ENCODE measurements around the gene HRH1. TPM values are rescaled to one million over a fixed set of nuclear protein-coding genes. Genes with fewer than 3 reads are reported as not detected.

HRH1 gene
- total RNA-seq, 1 donor: 9.8 TPM

GRCh38 chr3:11206316-11206715 lies 52.0 kb downstream of the HRH1 start:
- H4K20me1 ChIP-seq (ENCODE audit: insufficient read depth, low read length): no peaks in the 10 kb centered on the region
- H3K4me3 ChIP-seq (ENCODE audit: insufficient read depth, low read length): no peak overlapping the region
- H3K79me2 ChIP-seq (ENCODE audit: insufficient read depth, low read length): peaks cover 80% of the 10 kb centered on the region
- DNase-seq (ENCODE audit: insufficient read length, low spot score, missing footprints): peak; percentile 51
- H3K36me3 ChIP-seq (ENCODE audit: insufficient read depth, low read length): peaks cover 15% of the 10 kb centered on the region
- no peak overlapping the region for H2AFZ ChIP-seq (ENCODE audit: low read length)
- TF ChIP-seq CTCF (IDR thresholded peaks at IDR 0.05; ENCODE audit: extremely low read depth, low read depth, low read length): no peak
- H3K9me3 ChIP-seq (ENCODE audit: low read depth, low read length): no peaks in the 10 kb centered on the region
- H3K27me3 ChIP-seq (ENCODE audit: insufficient read depth, low read length): no peaks in the 10 kb centered on the region
- no peak overlapping the region for H3K4me2 ChIP-seq (ENCODE audit: insufficient read depth, low read length)
- peaks cover 27% of the 10 kb centered on the region for H3K4me1 ChIP-seq (ENCODE audit: insufficient read depth, low read length)
- H3K27ac ChIP-seq (ENCODE audit: low read depth, low read length): no peak overlapping the region

GRCh38 chr3:11206953-11207352 lies 52.7 kb downstream of the HRH1 start:
- Histone ChIP-seq H3K27me3 (ENCODE audit: insufficient read depth, low read length) (no peaks in the 10 kb centered on the region), H3K27ac (ENCODE audit: low read depth, low read length) (no peak overlapping the region), H4K20me1 (ENCODE audit: insufficient read depth, low read length) (no peaks in the 10 kb centered on the region), H3K4me3 (ENCODE audit: insufficient read depth, low read length) (no peak overlapping the region), H2AFZ (ENCODE audit: low read length) (no peak overlapping the region), H3K79me2 (ENCODE audit: insufficient read depth, low read length) (peaks cover 75% of the 10 kb centered on the region), H3K9me3 (ENCODE audit: low read depth, low read length) (no peaks in the 10 kb centered on the region), H3K36me3 (ENCODE audit: insufficient read depth, low read length) (peaks cover 15% of the 10 kb centered on the region), H3K4me2 (ENCODE audit: insufficient read depth, low read length) (no peak overlapping the region), H3K4me1 (ENCODE audit: insufficient read depth, low read length) (peaks cover 27% of the 10 kb centered on the region)
- no peak for DNase-seq (ENCODE audit: insufficient read length, low spot score, missing footprints)
- TF ChIP-seq CTCF (IDR thresholded peaks at IDR 0.05; ENCODE audit: extremely low read depth, low read depth, low read length): no peak

GRCh38 chr3:11211531-11212298 lies 57.4 kb downstream of the HRH1 start:
- Histone ChIP-seq H2AFZ (ENCODE audit: low read length) (peak overlapping the region; percentile 33), H3K9me3 (ENCODE audit: low read depth, low read length) (no peaks in the 10 kb centered on the region), H3K27me3 (ENCODE audit: insufficient read depth, low read length) (no peaks in the 10 kb centered on the region), H3K4me2 (ENCODE audit: insufficient read depth, low read length) (peak overlapping the region; percentile 79), H3K27ac (ENCODE audit: low read depth, low read length) (peak overlapping the region; percentile 81), H3K36me3 (ENCODE audit: insufficient read depth, low read length) (peaks cover 6% of the 10 kb centered on the region), H4K20me1 (ENCODE audit: insufficient read depth, low read length) (no peaks in the 10 kb centered on the region), H3K4me3 (ENCODE audit: insufficient read depth, low read length) (peak overlapping the region; percentile 42), H3K79me2 (ENCODE audit: insufficient read depth, low read length) (peaks cover 69% of the 10 kb centered on the region), H3K4me1 (ENCODE audit: insufficient read depth, low read length) (peaks cover 35% of the 10 kb centered on the region)
- peak; percentile 47 for TF ChIP-seq CTCF (IDR thresholded peaks at IDR 0.05; ENCODE audit: extremely low read depth, low read depth, low read length)
- DNase-seq (ENCODE audit: insufficient read length, low spot score, missing footprints): peak; percentile 91

GRCh38 chr3:11212299-11212608 lies 58.0 kb downstream of the HRH1 start:
- no peak overlapping the region for H3K4me3 ChIP-seq (ENCODE audit: insufficient read depth, low read length)
- H3K27me3 ChIP-seq (ENCODE audit: insufficient read depth, low read length): no peaks in the 10 kb centered on the region
- H2AFZ ChIP-seq (ENCODE audit: low read length): no peak overlapping the region
- H3K4me1 ChIP-seq (ENCODE audit: insufficient read depth, low read length): peaks cover 35% of the 10 kb centered on the region
- no peaks in the 10 kb centered on the region for H3K9me3 ChIP-seq (ENCODE audit: low read depth, low read length)
- H3K36me3 ChIP-seq (ENCODE audit: insufficient read depth, low read length): peaks cover 6% of the 10 kb centered on the region
- DNase-seq (ENCODE audit: insufficient read length, low spot score, missing footprints): peak; percentile 92
- peak overlapping the region; percentile 81 for H3K27ac ChIP-seq (ENCODE audit: low read depth, low read length)
- TF ChIP-seq CTCF (IDR thresholded peaks at IDR 0.05; ENCODE audit: extremely low read depth, low read depth, low read length): no peak
- H3K79me2 ChIP-seq (ENCODE audit: insufficient read depth, low read length): peaks cover 65% of the 10 kb centered on the region
- H3K4me2 ChIP-seq (ENCODE audit: insufficient read depth, low read length): peak overlapping the region; percentile 79
- no peaks in the 10 kb centered on the region for H4K20me1 ChIP-seq (ENCODE audit: insufficient read depth, low read length)

Data from osteoblast (primary cell).